ENCODE measurements around the gene STMP1. TPM values are rescaled to one million over a fixed set of nuclear protein-coding genes. Genes with fewer than 3 reads are reported as not detected.

Gene STMP1
- total and polyA plus RNA-seq, 12 donors: 20.8 to 52.4 (median 32.5) TPM

- DNase-seq: no peak
- no peak overlapping the region for H3K4me3 ChIP-seq
- H3K27ac ChIP-seq: no peak overlapping the region
- H3K4me1 ChIP-seq (replicated peaks in 1 of 2): peaks cover 9 to 18% of the 10 kb centered on the region in 2 donors
- 63 to 89% (median 84%) methylated on average over 9 of the region's 9 CpGs for WGBS, 4 donors
- no peaks in the 10 kb centered on the region for H3K36me3 ChIP-seq (replicated peaks in 1 of 2)
- intact Hi-C loops (cut with DNase I): no loop called here
- TF ChIP-seq POLR2A (IDR thresholded peaks at IDR 0.05) (no peak), CTCF (IDR thresholded peaks at IDR 0.05) (no peak)
- no peaks in the 10 kb centered on the region for H3K27me3 ChIP-seq
- H3K9me3 ChIP-seq (replicated peaks in 1 of 3): no peaks in the 10 kb centered on the region
Observed at GRCh38 chr7:135659159-135659846, 3.0 kb upstream of the STMP1 start.

- Histone ChIP-seq H3K9me3 (replicated peaks in 1 of 3) (no peaks in the 10 kb centered on the region), H3K4me3 (peak overlapping the region; percentile 47 to 96 (median 72)), H3K27me3 (no peaks in the 10 kb centered on the region), H3K27ac (peak overlapping the region in 4 of 5 donors; percentile 91 to 98 (median 96)), H3K36me3 (replicated peaks in 1 of 2) (no peaks in the 10 kb centered on the region), H3K4me1 (replicated peaks in 1 of 2) (peaks cover 9 to 25% of the 10 kb centered on the region in 2 donors)
- 70 to 88% (median 75%) methylated on average over 11 to 14 of the region's 14 CpGs for WGBS, 4 donors
- no peak for DNase-seq
- TF ChIP-seq POLR2A (IDR thresholded peaks at IDR 0.05) (no peak), CTCF (IDR thresholded peaks at IDR 0.05) (no peak)
- intact Hi-C loops (cut with DNase I): no loop called here
Observed at GRCh38 chr7:135661311-135662122, 797 bp upstream of the STMP1 start.

- intact Hi-C loops (cut with DNase I): no loop called here
- Histone ChIP-seq H3K9me3 (replicated peaks in 1 of 3) (no peaks in the 10 kb centered on the region), H3K27ac (peak overlapping the region in 4 of 5 donors; percentile 91 to 98 (median 96)), H3K36me3 (replicated peaks in 1 of 2) (no peaks in the 10 kb centered on the region), H3K4me1 (replicated peaks in 1 of 2) (peaks cover 9 to 29% of the 10 kb centered on the region in 2 donors), H3K4me3 (peak overlapping the region; percentile 47 to 96 (median 72)), H3K27me3 (no peaks in the 10 kb centered on the region)
- WGBS, 4 donors: 8 to 10% methylated on average over 17 of the region's 17 CpGs; no CpG with 5 or more reads in 2 of the 4 donors
- DNase-seq: no peak
- TF ChIP-seq CTCF (IDR thresholded peaks at IDR 0.05) (peak in 2 of 6 experiments; percentile 76), POLR2A (IDR thresholded peaks at IDR 0.05) (no peak)
Observed at GRCh38 chr7:135662123-135662372, 266 bp upstream of the STMP1 start.

GRCh38 chr7:135664046-135664589, 1.8 kb downstream of the STMP1 start:
- TF ChIP-seq CTCF (IDR thresholded peaks at IDR 0.05) (no peak), POLR2A (IDR thresholded peaks at IDR 0.05) (no peak)
- DNase-seq: peak in 1 of 7 donors; percentile 20
- Histone ChIP-seq H3K9me3 (replicated peaks in 1 of 3) (no peaks in the 10 kb centered on the region), H3K27ac (peak overlapping the region in 3 of 5 donors; percentile 91 to 98 (median 97)), H3K4me1 (replicated peaks in 1 of 2) (peaks cover 9 to 34% of the 10 kb centered on the region in 2 donors), H3K27me3 (no peaks in the 10 kb centered on the region), H3K36me3 (replicated peaks in 1 of 2) (no peaks in the 10 kb centered on the region), H3K4me3 (peak overlapping the region in 1 of 4 donors; percentile 96)
- WGBS, 4 donors: 60 to 79% (median 71%) methylated on average over 3 of the region's 3 CpGs
- intact Hi-C loops (cut with DNase I): no loop called here

Data from adrenal gland (tissue), 12 donors.